GM13977 (cell line): ENCODE measurements around the gene ERBIN.
"Not testable (repeated sequence)": the region's sequence is repeated elsewhere in the genome, so short reads cannot be mapped to it uniquely, and the experiment has no call there.

Source experiments
- DNase-seq: peaks from one replicate; pipeline ENCODE4 v3.0.0; 2012; ENCODE audit warnings: low spot score
- in situ Hi-C: fragments of 300-500 bp; cut with MboI; formaldehyde crosslinking; loops from one replicate; pipeline ENCODE4 v1.12.0; 2022; ENCODE audit warnings: low sequenced_read_pairs, low pct_unique_long_range_greater_than_20kb, mixed read lengths, inconsistent platforms; ENCODE audit not compliant: unreplicated experiment
- TF ChIP-seq, protein P1 (sequence below): IDR thresholded peaks from 2 replicates; pipeline ENCODE4 v1.5.1; 2012; ENCODE audit warnings: mild to moderate bottlenecking, control low read depth; ENCODE audit not compliant: insufficient read depth; ENCODE audit errors: extremely low read depth, missing control alignments

The ERBIN gene

DNA sequence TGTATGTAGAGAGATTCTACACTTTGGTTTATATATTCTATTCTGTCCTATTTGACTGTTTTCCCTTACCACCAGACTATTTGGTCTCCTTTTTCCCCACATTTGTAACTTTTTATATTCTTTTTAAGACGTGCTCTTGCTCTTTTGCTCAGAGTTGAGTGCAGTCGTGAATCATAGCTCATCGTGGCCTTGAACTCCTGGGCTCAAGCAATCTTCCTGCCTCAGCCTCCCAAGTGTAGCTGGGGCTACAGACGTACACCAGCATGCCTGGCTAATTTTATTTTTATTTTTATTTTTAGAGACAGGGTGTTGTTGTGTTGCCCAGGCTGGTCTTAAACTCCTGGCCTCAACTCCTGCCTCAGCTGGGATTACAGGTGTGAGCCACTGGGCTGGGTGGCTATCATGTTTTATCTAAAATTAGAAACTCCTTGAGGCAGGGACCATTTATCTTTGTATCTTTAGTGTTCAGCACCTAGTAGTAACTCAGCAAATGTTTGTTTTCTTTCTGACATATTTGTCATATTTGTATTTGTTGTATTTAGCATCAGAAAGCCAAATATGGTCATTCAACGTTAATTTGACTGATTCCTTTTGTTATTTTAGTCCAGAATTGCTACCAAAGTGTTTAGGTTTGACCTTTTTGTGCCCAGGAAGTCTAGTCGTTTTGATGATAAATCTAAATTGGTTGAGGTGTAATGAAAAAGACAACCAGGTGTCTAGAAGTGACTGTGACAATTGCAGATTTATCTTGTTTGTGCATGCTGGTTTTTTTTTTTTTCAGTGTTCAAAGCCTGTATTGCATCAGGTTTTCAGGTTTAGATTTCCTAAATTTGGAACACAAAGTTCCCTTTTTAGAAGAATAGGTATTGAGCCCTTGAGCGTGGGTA is 44.3 kb downstream of the ERBIN start:
- no peak for DNase-seq
- TF ChIP-seq, protein P1, sequence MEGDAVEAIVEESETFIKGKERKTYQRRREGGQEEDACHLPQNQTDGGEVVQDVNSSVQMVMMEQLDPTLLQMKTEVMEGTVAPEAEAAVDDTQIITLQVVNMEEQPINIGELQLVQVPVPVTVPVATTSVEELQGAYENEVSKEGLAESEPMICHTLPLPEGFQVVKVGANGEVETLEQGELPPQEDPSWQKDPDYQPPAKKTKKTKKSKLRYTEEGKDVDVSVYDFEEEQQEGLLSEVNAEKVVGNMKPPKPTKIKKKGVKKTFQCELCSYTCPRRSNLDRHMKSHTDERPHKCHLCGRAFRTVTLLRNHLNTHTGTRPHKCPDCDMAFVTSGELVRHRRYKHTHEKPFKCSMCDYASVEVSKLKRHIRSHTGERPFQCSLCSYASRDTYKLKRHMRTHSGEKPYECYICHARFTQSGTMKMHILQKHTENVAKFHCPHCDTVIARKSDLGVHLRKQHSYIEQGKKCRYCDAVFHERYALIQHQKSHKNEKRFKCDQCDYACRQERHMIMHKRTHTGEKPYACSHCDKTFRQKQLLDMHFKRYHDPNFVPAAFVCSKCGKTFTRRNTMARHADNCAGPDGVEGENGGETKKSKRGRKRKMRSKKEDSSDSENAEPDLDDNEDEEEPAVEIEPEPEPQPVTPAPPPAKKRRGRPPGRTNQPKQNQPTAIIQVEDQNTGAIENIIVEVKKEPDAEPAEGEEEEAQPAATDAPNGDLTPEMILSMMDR = no peak
- in situ Hi-C loops = no loop called here

DNA sequence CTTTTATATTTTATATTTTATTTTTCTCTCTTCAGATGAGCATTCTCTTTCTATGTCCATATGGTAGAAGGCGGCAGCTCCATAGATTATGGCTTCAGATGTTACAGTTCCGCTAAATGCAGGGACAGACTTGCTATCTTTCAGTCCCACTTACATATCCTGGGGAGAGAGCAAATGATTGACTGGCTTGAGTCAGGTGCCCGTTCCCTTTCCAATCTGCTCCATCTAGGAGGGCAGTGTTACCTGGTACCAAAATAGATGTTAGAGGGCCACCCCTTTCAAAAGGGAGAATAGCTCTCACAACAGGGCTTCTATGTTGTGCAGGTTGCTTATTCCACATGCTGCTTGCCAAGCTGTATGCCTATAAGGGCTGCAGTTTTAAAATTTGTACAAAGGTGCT is 45.3 kb downstream of the ERBIN start:
- no peak for DNase-seq
- TF ChIP-seq, protein P1 = no peak
- in situ Hi-C loops = no loop called here

DNA sequence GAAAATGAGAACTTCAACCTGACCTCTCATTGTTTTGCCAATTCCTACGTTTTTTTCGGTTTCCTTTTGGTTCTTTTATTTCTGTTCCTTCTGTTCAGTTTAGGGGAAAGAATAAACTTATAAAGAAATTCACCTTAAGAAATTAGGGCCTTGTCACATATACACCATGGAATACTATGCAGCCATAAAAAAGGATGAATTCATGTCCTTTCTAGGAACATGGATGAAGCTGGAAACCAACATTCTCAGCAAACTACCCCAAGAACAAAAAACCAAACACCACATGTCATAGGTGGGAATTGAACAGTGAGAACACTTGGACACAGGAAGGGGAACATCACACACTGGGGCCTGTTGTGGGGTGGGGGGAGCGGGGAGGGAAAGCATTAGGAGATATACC is 46.5 kb downstream of the ERBIN start:
- DNase-seq, in situ Hi-C loops: not testable (repeated sequence)

DNA sequence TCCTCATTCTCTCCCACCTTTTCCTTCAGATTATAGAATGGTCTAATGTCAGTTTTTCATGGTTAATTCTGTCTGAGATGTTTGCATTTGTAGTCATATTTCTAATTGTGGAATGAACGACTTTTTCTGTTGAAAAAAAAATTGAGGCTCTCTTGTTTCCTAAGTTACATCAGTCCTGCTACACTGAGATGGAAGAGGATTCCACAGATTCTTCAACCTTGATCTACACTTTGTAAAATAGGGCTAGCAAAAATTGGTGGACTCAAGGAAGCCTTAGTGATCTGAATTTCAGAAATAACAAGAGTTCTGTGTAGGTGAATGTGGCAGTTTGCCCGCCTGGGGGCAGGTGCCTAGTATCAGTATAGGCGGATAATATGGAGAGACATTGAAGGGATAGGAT is 51.9 kb downstream of the ERBIN start:
- in situ Hi-C loops = no loop called here
- DNase-seq = no peak
- TF ChIP-seq, protein P1 = no peak

DNA sequence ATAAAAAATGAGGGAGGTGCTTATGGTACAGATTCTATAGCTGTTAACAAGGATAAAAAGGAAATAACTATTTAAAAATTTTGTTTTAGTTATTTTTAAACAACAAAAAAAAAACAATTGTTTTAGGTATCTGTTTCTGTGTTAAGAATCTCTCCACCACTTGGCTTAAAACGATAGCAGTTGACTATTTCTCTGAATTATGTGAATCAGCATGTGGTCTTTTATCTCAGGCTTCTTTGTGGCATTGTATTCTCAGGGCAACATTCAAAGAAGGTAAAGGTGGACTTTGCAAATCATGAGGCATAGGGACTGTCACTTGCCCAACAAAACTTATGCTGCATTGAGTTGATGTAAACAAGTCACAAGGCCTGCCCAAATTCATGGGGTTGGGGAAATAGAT is 55.2 kb downstream of the ERBIN start:
- TF ChIP-seq, protein P1 = no peak
- in situ Hi-C loops = no loop called here
- no peak for DNase-seq

DNA sequence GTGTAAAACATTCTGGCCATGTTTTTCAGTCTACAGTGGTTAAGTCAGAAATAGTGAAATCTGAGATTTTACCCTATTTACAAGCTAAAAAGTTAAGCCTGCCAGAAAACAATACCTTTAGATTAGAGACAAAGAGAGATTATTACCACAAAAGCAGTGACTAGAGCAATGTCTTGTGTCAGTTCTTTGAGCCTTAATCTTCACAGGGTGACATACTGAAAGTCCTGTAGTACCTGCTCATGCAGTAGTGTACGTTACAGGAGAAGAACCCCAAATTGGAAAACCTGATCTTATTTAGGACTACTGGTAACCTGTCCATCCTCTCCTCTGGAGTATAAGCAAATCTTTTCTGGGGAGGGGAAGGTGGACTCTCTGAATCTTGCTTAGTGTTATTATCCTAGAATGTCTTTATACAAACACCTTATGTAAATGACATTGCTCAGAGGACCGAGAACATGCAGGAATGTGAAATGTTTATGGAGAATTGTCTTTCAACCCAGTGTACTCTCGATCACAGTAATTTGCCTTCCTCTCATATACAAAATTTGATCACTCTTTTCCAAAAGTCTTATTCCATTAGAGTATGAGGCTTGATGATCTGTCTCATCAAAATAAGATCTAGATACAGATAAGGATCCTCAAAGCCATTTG is 55.7 kb downstream of the ERBIN start:
- DNase-seq = no peak
- TF ChIP-seq, protein P1 = no peak
- in situ Hi-C loops = no loop called here

DNA sequence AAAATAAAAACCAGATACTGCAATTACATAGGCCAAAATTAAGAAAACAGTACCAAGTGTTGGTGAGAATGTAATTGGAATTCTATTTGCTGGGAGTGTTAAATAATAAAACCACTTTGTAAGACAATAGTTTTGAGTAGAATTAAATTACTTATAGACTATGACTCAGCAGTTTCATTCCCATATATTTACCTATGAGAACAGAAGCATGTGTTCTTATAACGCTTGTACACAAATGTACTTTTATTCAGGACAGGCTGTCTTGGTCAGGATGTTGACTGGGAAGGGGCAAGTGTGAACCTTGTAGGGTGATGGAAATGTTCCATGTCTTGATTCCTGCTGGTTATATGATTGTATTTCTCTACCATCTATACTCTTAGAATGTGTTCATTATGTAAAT is 56.3 kb downstream of the ERBIN start:
- in situ Hi-C loops = no loop called here
- TF ChIP-seq, protein P1 = no peak
- DNase-seq = no peak
